NCI-H748 treated with DMSO at 0.1 percent for 48 hours (cell line): ENCODE data around the gene PSD.

ENCODE experiments used
- DNase-seq: peaks from one replicate; lab custom pipeline; 2025; lab: John Stamatoyannopoulos, UW

The PSD gene

GRCh38 chr10:102404361-102405107, 14.1 kb downstream of the PSD start:
- DNase-seq = no peak

DNA sequence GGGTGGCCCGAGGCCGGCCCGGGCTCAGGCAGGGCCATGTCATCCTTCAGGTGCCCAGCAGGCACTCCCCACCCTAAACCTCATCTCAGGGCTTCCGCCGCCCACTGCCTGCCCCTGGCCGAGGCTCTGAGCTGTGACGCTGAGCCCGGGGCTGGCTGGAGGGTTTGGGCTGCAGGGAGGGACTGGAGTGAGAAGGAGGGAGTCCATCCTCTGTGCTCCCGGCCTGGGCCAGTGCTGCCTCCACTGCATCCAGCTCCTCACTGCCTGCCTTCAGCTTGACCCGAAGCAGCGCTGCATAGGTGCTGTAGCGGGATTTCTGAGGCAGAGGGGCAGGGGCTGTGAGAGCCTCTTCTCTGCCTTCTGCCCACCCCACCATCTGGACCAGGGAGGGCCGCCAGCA, 15.5 kb downstream of the PSD start:
- DNase-seq = no peak

DNA sequence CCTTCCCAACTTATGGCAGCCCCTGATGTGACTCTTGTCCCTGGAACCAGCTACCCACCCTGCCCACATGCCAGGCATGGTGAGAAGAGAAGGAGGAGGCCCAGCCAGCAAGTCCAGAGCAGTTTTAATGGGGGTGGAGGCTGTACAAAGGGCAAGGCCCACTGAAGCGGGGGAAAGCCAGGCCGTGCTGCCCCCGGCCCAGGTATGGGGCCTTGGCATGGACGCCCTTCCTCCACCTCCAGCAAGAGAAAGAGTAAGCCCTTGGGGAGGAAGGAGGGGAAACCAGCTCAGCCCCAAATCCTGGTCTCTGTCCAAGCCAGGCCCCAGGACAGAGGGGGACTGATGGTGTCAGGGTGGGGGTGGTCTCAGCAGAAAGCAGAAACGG, 16.1 kb downstream of the PSD start:
- DNase-seq = no peak

DNA sequence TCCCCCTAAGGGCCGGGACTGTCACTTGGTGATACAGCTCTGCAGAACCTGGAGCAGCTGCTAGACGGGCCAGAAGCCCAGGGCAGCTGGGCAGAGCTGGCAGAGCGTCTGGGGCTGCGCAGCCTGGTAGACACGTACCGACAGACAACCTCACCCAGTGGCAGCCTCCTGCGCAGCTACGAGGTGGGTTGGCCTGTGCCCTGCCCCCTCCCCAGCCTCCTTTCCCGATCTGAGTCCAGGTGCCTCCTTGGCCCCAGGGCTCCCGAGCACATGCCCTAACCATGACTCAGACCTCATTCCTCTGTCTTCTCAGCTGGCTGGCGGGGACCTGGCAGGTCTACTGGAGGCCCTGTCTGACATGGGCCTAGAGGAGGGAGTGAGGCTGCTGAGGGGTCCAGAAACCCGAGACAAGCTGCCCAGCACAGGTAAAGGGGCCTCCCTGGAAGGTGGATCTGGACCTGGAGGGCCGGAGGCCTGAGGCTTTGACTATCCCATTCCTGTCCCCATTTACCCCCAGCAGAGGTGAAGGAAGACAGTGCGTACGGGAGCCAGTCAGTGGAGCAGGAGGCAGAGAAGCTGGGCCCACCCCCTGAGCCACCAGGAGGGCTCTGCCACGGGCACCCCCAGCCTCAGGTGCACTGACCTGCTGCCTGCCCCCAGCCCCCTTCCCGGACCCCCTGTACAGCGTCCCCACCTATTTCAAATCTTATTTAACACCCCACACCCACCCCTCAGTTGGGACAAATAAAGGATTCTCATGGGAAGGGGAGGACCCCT, 16.7 kb downstream of the PSD start:
- DNase-seq = no peak

DNA sequence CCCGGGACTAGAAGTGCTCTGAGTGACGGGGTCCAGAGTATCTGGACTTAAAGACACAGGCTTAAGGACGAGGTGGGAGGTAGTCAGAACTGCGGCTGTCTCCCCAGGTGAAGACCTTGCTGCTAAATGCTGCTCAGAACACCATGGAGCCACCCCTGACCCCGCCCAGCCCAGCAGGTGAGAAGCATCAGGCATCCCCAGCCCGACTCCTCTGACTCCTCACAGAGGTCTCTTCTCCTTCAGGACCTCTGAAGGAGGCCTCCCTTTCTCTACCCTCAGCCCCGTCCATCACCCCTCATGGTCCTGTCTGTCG, 17.3 kb downstream of the PSD start:
- no peak for DNase-seq

DNA sequence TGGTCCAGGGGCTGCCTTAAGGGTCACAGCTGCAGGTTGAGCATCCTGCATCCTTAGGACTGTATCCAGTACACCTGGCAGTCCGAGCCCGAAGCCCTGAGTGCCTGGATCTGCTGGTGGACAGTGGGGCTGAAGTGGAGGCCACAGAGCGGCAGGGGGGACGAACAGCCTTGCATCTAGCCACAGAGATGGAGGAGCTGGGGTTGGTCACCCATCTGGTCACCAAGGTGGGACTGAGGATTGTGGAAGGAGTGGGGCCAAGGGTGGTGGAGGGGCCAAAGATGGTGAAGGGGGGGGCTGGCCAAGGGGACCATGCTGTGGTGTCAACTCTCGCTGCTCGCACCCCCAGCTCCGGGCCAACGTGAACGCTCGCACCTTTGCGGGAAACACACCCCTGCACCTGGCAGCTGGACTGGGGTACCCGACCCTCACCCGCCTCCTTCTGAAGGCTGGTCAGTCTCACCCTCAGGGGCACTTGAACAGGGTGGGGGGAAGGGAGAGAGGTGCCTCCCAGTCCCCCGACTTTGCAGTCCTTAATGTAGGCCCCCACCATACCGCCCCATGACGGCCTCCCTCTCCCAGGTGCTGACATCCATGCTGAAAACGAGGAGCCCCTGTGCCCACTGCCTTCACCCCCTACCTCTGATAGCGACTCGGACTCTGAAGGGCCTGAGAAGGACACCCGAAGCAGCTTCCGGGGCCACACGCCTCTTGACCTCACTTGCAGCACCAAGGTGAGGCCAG, 17.8 kb downstream of the PSD start:
- no peak for DNase-seq

GRCh38 chr10:102400076-102400475, 18.5 kb downstream of the PSD start:
- no peak for DNase-seq

GRCh38 chr10:102399217-102400021, 19.2 kb downstream of the PSD start:
- peak; percentile 52 for DNase-seq

DNA sequence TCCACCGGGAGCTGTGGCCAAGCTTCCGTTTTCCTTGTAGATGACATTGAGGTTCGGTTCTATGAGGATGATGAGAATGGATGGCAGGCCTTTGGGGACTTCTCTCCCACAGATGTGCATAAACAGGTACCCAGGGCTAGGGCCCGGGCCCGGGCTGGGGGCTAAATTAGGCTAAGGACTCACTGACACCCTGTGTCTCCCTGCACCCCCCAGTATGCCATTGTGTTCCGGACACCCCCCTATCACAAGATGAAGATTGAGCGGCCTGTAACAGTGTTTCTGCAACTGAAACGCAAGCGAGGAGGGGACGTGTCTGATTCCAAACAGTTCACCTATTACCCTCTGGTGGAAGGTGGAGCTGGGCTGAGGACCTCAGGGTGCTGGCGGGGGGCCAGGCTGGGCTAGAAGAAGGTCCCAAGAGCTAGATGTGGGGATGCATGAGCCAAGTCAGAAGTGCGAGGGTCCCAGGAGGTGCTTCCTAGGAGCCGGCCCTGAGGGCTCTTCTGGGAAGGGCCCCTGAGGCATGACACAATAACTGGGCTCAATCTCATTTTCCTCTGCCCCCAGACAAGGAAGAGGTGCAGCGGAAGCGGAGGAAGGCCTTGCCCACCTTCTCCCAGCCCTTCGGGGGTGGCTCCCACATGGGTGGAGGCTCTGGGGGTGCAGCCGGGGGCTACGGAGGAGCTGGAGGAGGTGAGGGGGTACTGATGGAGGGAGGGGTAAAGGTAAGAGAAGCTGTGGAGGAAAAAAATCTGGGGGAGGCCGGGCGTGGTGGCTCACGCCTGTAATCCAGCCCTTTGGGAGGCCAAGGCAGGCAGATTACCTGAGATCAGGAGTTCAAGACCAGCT, 20.2 kb downstream of the PSD start:
- DNase-seq = no peak

GRCh38 chr10:102397222-102398171, 21.1 kb downstream of the PSD start:
- DNase-seq = no peak

GRCh38 chr10:102396730-102397151, 21.8 kb downstream of the PSD start:
- DNase-seq = no peak

- DNase-seq = no peak
These were observed 22.3 kb downstream of the PSD start for GRCh38 chr10:102396317-102396650.

DNA sequence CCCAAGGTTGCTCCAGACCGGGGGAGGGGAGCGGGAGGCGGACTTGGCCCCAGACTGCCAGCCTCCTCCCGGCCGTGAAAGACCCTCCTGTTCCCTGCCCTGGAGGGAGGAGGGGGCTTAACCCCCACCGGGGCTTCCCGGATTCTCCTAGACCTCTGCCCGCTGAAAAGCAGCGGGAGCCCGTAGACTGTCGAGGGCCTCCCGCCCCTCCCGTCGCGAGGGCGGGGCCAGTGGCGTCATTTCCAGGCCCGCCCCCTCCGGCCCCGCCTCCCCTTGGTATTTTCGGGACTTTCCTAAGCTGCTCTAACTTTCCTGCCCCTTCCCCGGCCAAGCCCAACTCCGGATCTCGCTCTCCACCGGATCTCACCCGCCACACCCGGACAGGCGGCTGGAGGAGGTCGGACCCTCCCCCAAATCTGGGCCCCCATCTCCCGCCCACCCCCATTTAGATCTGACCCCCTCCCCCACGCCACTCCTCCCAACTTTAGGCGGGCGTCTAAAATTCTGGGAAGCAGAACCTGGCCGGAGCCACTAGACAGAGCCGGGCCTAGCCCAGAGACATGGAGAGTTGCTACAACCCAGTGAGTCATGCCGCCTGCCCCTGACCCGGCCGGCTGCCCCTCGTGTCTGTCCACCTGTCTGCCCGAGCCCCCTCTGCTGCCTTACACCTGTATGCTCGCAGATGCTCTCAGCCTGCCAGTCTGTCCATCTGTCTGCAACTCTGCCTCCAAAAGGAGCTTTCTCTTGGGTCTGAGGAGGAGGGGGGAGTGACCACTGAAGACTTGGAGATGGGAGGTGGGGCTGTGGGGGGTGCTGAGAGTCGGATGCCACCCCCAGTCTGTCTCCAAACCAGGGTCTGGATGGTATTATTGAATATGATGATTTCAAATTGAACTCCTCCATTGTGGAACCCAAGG, 22.9 kb downstream of the PSD start, which contains the start of gene NFKB2:
Gene NFKB2, plus strand, starts transcription at position 306 of the 917 bp plus-strand sequence. Its CDS starts 255 bp downstream, at position 561.
- DNase-seq = peak; percentile 35

DNA sequence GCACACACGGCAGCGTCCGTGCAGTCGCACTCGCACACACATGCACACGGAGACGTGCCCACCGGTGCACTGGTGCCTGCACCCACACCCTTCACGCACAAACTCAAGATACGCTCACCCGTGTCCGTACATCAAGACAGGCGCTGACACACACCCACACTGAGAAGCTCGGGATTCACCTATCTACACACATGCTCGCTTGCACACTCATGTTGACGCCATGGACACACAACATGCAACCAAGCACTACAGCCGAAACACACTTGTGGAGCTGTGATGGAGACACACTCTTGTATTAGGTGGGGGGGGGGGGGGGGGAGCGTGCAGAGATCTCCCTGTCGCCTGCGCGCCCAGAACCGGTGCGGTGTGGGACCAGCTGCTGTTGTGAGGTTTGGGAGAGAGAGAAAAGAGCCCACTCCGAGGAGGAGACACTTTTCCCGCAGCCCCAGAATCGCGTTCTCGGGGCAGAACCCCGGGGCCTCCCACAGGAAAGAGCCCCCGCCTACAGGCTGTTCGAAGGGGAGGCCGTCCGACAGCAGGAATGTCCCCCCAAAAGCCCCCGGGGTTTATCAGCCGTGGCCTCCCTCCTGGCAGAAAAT, 23.7 kb downstream of the PSD start:
- DNase-seq = no peak

DNA sequence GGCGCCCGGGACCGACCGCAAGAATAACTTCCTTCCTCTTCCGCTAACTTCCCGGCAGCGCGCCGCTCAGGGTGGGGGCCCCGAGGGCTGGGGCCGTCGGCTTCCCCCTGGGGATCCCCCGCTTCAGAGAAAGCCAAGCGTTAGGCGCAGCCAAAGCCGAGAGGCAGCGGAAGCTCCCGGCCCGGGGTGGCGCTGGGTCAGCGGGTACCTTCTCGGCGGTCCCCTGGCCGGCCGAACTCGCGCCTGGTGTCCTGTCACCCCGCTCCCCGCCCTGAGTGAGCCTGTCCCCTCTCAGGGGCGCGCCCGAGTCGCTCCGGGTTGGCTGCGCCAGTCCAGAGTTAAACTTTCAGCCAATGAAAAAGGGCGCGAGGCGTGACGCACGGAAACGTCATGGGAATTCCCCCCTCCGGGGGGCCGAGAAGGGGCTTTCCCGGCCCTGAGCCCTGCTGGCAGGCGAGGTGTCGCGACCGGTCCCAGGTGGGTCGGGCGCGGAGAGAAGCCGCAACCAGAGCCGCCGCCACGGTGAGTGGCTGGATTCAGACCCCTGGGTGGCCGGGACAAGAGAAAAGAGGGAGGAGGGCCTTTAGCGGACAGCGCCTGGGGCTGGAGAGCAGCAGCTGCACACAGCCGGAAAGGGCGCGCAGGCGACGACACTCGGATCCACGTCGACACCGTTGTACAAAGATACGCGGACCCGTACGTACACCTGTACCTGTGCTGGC, 24.3 kb downstream of the PSD start:
- peak; percentile 16 for DNase-seq

DNA sequence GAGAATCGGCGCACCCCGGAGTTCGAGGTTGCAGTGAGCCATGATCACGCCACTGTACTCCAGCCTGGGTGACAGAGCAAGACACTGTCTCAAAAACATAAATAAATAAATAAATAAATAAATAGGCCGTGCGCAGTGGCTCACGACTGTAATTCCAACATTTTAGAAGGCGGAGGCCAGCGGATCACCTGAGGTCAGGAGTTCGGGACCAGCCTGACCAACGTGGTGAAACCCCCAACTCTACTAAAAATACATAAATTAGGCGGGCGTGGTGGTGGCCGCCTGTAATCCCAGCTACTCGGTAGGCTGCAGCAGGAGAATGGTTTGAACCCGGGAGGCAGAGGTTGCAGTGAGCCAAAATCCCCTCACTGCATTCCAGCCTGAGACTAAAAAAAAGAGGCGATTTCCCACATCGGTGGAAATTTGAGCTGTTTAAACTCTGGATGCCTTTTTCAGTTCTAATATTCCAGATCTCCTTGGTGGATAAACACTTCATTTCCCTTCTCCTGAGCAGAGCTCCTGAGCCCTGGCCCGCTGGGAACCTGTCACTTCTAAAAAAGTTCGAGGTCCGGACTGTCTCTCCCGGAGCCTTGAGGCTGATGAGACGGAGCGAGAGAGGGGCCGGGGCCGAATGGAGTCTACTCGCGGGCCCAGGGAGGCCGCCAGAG, 25.0 kb downstream of the PSD start:
- DNase-seq = no peak

DNA sequence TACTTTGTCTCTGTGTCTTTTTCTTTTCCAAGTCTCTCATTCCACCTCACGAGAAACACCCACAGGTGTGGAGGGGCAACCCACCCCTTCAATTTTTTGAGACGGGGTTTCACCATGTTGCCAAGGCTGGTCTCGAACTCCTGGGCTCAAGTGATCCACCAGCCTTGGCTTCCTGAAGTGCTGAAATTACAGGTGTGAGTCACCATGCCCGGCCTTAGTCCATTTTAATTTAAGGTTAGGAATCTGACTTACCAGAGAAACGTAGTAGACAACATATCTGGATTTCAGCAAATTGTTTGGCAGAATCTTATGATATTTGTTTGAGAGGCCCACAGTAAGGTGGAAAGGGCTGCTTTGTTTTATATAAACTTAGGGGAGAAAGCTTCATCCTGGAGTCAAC, 26.3 kb downstream of the PSD start:
- no peak for DNase-seq
